Measurements from ENCODE around the gene CDH11. TPM values are rescaled to one million over a fixed set of nuclear protein-coding genes. Genes with fewer than 3 reads are reported as not detected.

The CDH11 gene
- polyA plus RNA-seq, 1 donor = 27.8 TPM

DNA sequence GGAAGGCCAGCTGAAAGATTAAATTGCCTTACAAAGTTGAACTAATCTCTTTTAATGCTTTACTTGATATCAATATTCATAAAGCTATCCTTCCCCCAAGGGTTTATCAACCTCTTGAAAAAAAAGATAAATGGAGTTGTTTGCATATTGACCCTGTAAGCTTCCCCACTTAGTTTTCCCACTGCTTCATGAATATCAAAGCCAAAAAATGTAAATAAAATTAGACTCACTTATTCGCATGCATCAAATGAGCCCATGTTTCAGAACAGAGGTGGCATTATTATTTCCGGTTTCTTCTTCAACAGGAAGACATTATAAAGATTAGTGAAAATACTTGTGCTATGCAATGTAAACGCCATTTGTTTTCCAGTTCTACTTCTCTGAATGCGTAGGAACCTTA is 150.7 kb downstream of the CDH11 start:
- Histone ChIP-seq H3K4me3 (ENCODE audit: low read length) (no peak overlapping the region), H3K36me3 (ENCODE audit: control insufficient read depth, insufficient read depth, low read length) (peaks cover 21% of the 10 kb centered on the region), H3K9me3 (ENCODE audit: control insufficient read depth, low read depth, low read length) (no peaks in the 10 kb centered on the region), H3K27me3 (ENCODE audit: control insufficient read depth, insufficient read depth, low read length) (no peaks in the 10 kb centered on the region), H3K27ac (ENCODE audit: low read length) (no peak overlapping the region), H3K4me1 (ENCODE audit: control insufficient read depth, insufficient read depth, low read length) (no peaks in the 10 kb centered on the region)
- no CpG with 5 or more reads among the region's 4 CpGs for WGBS (ENCODE audit: insufficient coverage, low lambda C conversion rate)
- DNase-seq = no peak

DNA sequence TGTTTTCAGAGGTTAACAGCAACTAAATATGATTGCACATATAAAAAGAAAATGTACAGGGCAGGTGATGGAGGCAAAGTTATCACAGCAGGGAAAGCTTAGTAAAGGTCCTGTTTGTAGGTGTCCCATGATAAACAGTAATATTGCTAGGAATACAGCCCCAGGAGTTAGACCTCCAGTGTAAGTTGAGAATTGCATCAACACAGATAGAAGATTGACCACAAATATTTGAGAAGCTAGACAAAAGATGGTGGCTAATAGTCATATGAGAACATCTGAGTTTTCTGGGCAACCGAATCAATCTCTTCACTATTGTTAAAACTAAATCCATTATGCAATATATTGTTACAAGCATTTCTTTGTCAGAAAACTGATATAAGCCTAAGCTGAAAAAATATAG is 152.6 kb downstream of the CDH11 start:
- H3K27me3 ChIP-seq (ENCODE audit: control insufficient read depth, insufficient read depth, low read length) = no peaks in the 10 kb centered on the region
- H3K9me3 ChIP-seq (ENCODE audit: control insufficient read depth, low read depth, low read length) = no peaks in the 10 kb centered on the region
- H3K27ac ChIP-seq (ENCODE audit: low read length) = no peak overlapping the region
- no peaks in the 10 kb centered on the region for H3K4me1 ChIP-seq (ENCODE audit: control insufficient read depth, insufficient read depth, low read length)
- WGBS (ENCODE audit: insufficient coverage, low lambda C conversion rate) = 60% methylated on average over 1 of the region's 1 CpG
- peaks cover 21% of the 10 kb centered on the region for H3K36me3 ChIP-seq (ENCODE audit: control insufficient read depth, insufficient read depth, low read length)
- H3K4me3 ChIP-seq (ENCODE audit: low read length) = no peak overlapping the region
- DNase-seq = no peak

DNA sequence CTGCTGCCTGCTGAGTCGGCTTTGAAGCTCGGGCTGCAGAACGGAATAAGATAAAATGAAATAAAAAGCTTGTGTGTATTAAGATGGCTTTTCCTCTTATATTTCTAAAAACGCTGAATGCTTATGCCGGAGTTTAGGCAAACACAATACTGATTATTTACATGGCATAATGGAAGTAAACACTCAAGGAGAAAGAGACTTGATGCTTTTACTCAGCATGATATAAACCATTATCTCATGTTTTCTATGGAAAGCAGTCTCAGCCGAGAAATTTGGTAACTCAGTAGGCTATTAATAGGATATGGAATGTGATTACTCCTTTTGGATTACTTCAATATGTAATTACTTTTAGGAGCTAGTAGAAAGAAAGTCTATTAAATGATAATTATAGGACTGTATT is 153.3 kb downstream of the CDH11 start:
- 83% methylated on average over 3 of the region's 6 CpGs for WGBS (ENCODE audit: insufficient coverage, low lambda C conversion rate)
- Histone ChIP-seq H3K4me3 (ENCODE audit: low read length) (no peak overlapping the region), H3K36me3 (ENCODE audit: control insufficient read depth, insufficient read depth, low read length) (peaks cover 21% of the 10 kb centered on the region), H3K4me1 (ENCODE audit: control insufficient read depth, insufficient read depth, low read length) (no peaks in the 10 kb centered on the region), H3K27me3 (ENCODE audit: control insufficient read depth, insufficient read depth, low read length) (no peaks in the 10 kb centered on the region), H3K27ac (ENCODE audit: low read length) (no peak overlapping the region), H3K9me3 (ENCODE audit: control insufficient read depth, low read depth, low read length) (no peaks in the 10 kb centered on the region)
- DNase-seq = no peak

DNA sequence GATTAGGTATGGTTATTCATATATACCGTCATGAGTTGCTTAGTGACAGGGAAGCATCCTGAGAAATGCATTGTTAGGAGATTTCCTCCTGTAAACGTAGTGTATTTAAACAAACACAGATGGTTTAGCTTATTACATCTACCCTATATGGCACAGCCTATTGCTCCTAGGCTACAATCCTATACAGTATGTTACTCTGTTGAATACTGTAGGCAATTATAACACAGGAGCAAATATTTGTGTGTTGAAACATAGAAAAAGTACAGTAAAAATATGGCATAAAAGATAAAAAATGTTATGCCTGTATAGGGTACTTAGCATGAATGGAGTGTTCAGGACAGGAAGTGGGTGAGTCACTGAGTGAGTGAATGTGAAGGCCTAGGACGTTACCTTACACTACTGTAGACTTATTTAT is 157.7 kb downstream of the CDH11 start:
- no peak overlapping the region for H3K4me3 ChIP-seq (ENCODE audit: low read length)
- no peaks in the 10 kb centered on the region for H3K36me3 ChIP-seq (ENCODE audit: control insufficient read depth, insufficient read depth, low read length)
- no peaks in the 10 kb centered on the region for H3K4me1 ChIP-seq (ENCODE audit: control insufficient read depth, insufficient read depth, low read length)
- DNase-seq = no peak
- no peak overlapping the region for H3K27ac ChIP-seq (ENCODE audit: low read length)
- WGBS (ENCODE audit: insufficient coverage, low lambda C conversion rate) = no CpG with 5 or more reads among the region's 3 CpGs
- H3K27me3 ChIP-seq (ENCODE audit: control insufficient read depth, insufficient read depth, low read length) = no peaks in the 10 kb centered on the region
- no peaks in the 10 kb centered on the region for H3K9me3 ChIP-seq (ENCODE audit: control insufficient read depth, low read depth, low read length)

DNA sequence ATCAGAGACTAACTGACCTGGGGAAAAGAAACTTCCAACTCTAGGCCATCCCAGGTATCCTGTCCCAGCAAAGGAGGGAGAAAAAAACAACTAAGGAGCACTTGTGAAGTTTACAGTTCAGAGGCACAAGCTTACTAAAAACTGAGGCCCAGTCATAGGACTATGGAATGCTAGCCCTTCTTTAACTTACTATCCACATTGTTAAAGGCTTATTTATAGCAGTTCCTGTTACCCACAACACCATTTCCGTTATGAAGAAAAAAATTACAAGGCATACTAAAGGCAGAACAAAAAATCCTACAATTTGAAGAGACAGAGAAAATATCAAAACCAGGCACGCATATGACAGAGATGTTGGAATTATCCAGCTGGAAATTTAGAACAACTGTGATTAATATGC is 159.1 kb downstream of the CDH11 start:
- no peaks in the 10 kb centered on the region for H3K9me3 ChIP-seq (ENCODE audit: control insufficient read depth, low read depth, low read length)
- H3K4me1 ChIP-seq (ENCODE audit: control insufficient read depth, insufficient read depth, low read length) = no peaks in the 10 kb centered on the region
- no peak overlapping the region for H3K27ac ChIP-seq (ENCODE audit: low read length)
- DNase-seq = no peak
- no peaks in the 10 kb centered on the region for H3K36me3 ChIP-seq (ENCODE audit: control insufficient read depth, insufficient read depth, low read length)
- WGBS (ENCODE audit: insufficient coverage, low lambda C conversion rate) = 92% methylated on average over 2 of the region's 2 CpGs
- no peaks in the 10 kb centered on the region for H3K27me3 ChIP-seq (ENCODE audit: control insufficient read depth, insufficient read depth, low read length)
- H3K4me3 ChIP-seq (ENCODE audit: low read length) = no peak overlapping the region

GRCh38 chr16:64957246-64957645 is 164.6 kb downstream of the CDH11 start:
- H3K4me3 ChIP-seq (ENCODE audit: low read length) = no peak overlapping the region
- WGBS (ENCODE audit: insufficient coverage, low lambda C conversion rate) = no CpG with 5 or more reads among the region's 3 CpGs
- H3K9me3 ChIP-seq (ENCODE audit: control insufficient read depth, low read depth, low read length) = no peaks in the 10 kb centered on the region
- no peak for DNase-seq
- no peak overlapping the region for H3K27ac ChIP-seq (ENCODE audit: low read length)
- no peaks in the 10 kb centered on the region for H3K27me3 ChIP-seq (ENCODE audit: control insufficient read depth, insufficient read depth, low read length)
- no peaks in the 10 kb centered on the region for H3K36me3 ChIP-seq (ENCODE audit: control insufficient read depth, insufficient read depth, low read length)
- no peaks in the 10 kb centered on the region for H3K4me1 ChIP-seq (ENCODE audit: control insufficient read depth, insufficient read depth, low read length)

DNA sequence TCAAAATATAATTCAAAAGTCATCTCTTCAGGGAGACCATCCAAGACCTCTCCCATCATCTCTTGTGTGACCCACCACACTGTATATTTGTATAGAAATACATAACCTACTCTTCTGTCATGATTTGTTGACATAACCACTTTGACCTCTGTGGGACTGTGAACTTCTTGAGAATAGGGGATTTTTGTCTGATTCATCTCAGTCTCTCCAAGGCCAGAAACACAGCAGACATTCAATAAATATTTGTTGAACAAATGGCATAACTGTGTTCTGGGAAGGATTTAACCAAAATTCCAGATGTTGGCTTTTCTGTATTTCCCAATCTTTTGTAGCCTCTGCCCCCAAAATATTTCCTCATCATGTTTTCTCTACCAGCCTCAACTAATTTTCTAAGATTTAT is 169.7 kb downstream of the CDH11 start:
- Histone ChIP-seq H3K9me3 (ENCODE audit: control insufficient read depth, low read depth, low read length) (no peaks in the 10 kb centered on the region), H3K4me3 (ENCODE audit: low read length) (no peak overlapping the region), H3K27me3 (ENCODE audit: control insufficient read depth, insufficient read depth, low read length) (no peaks in the 10 kb centered on the region), H3K36me3 (ENCODE audit: control insufficient read depth, insufficient read depth, low read length) (peaks cover 9% of the 10 kb centered on the region), H3K27ac (ENCODE audit: low read length) (no peak overlapping the region), H3K4me1 (ENCODE audit: control insufficient read depth, insufficient read depth, low read length) (no peaks in the 10 kb centered on the region)
- peak in 1 of 2 donors; percentile 4 for DNase-seq

GRCh38 chr16:64951193-64951592 is 170.7 kb downstream of the CDH11 start:
- Histone ChIP-seq H3K27me3 (ENCODE audit: control insufficient read depth, insufficient read depth, low read length) (no peaks in the 10 kb centered on the region), H3K9me3 (ENCODE audit: control insufficient read depth, low read depth, low read length) (no peaks in the 10 kb centered on the region), H3K36me3 (ENCODE audit: control insufficient read depth, insufficient read depth, low read length) (peaks cover 9% of the 10 kb centered on the region), H3K4me1 (ENCODE audit: control insufficient read depth, insufficient read depth, low read length) (no peaks in the 10 kb centered on the region), H3K27ac (ENCODE audit: low read length) (no peak overlapping the region), H3K4me3 (ENCODE audit: low read length) (no peak overlapping the region)
- no peak for DNase-seq
- WGBS (ENCODE audit: insufficient coverage, low lambda C conversion rate) = 92% methylated on average over 6 of the region's 8 CpGs

- Histone ChIP-seq H3K9me3 (ENCODE audit: control insufficient read depth, low read depth, low read length) (no peaks in the 10 kb centered on the region), H3K4me3 (ENCODE audit: low read length) (no peak overlapping the region), H3K27ac (ENCODE audit: low read length) (no peak overlapping the region), H3K27me3 (ENCODE audit: control insufficient read depth, insufficient read depth, low read length) (no peaks in the 10 kb centered on the region), H3K4me1 (ENCODE audit: control insufficient read depth, insufficient read depth, low read length) (no peaks in the 10 kb centered on the region), H3K36me3 (ENCODE audit: control insufficient read depth, insufficient read depth, low read length) (peaks cover 9% of the 10 kb centered on the region)
- no CpG with 5 or more reads among the region's 25 CpGs for WGBS (ENCODE audit: insufficient coverage, low lambda C conversion rate)
- DNase-seq = no peak
Observed at GRCh38 chr16:64950731-64951130, 171.1 kb downstream of the CDH11 start.

DNA sequence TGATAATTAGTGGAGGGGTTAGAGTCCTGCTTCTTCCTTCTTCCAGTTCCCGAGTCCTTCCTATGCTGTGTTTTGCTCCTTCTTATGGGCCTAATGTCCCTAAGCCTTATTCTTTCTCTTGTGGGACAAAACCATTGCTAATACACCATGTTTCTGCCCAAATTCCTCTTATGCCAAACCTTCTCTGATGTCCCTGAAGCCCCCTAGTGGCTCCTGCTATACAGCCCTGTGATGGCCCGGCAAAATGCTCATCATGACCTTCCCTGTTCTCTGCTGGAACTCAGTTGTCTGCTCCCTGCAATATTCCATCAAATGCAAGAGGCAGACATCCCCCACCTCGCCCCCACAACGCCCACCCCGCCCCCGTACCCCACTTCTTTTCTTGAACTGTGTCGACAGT is 171.6 kb downstream of the CDH11 start:
- Histone ChIP-seq H3K4me3 (ENCODE audit: low read length) (no peak overlapping the region), H3K27ac (ENCODE audit: low read length) (no peak overlapping the region), H3K4me1 (ENCODE audit: control insufficient read depth, insufficient read depth, low read length) (no peaks in the 10 kb centered on the region), H3K36me3 (ENCODE audit: control insufficient read depth, insufficient read depth, low read length) (peaks cover 9% of the 10 kb centered on the region), H3K9me3 (ENCODE audit: control insufficient read depth, low read depth, low read length) (no peaks in the 10 kb centered on the region), H3K27me3 (ENCODE audit: control insufficient read depth, insufficient read depth, low read length) (no peaks in the 10 kb centered on the region)
- DNase-seq = no peak
- no CpG with 5 or more reads among the region's 7 CpGs for WGBS (ENCODE audit: insufficient coverage, low lambda C conversion rate)

GRCh38 chr16:64948056-64948455 is 173.8 kb downstream of the CDH11 start:
- H3K27me3 ChIP-seq (ENCODE audit: control insufficient read depth, insufficient read depth, low read length) = no peaks in the 10 kb centered on the region

More at GRCh38 chr16:64948056-64948455, 173.8 kb downstream of the CDH11 start:
- no CpG with 5 or more reads among the region's 1 CpG for WGBS (ENCODE audit: insufficient coverage, low lambda C conversion rate)
- no peak overlapping the region for H3K4me3 ChIP-seq (ENCODE audit: low read length)
- H3K36me3 ChIP-seq (ENCODE audit: control insufficient read depth, insufficient read depth, low read length) = peaks cover 9% of the 10 kb centered on the region
- H3K9me3 ChIP-seq (ENCODE audit: control insufficient read depth, low read depth, low read length) = no peaks in the 10 kb centered on the region
- H3K4me1 ChIP-seq (ENCODE audit: control insufficient read depth, insufficient read depth, low read length) = no peaks in the 10 kb centered on the region
- no peak overlapping the region for H3K27ac ChIP-seq (ENCODE audit: low read length)
- DNase-seq = no peak
